Lower leg skin (tissue), 3 donors: ENCODE data around the gene IGSF9.

Experiments used
- POLR2A ChIP-seq, 2 donors: fragments of 450-650 bp; IDR thresholded peaks; one replicate each; pipeline ENCODE4 v1.6.1; 2016 to 2017; ENCODE audit warnings: antibody characterized with exemption in 2 of 2, mild to moderate bottlenecking in 1 of 2, moderate library complexity in 1 of 2
- TF ChIP-seq, protein P1 (sequence below), 3 donors: fragments of 450-650 bp; IDR thresholded peaks; one replicate each; pipeline ENCODE4 v1.5.1; 2016; ENCODE audit warnings: antibody characterized with exemption in 3 of 3, mild to moderate bottlenecking in 3 of 3, moderate library complexity in 2 of 3

DNA sequence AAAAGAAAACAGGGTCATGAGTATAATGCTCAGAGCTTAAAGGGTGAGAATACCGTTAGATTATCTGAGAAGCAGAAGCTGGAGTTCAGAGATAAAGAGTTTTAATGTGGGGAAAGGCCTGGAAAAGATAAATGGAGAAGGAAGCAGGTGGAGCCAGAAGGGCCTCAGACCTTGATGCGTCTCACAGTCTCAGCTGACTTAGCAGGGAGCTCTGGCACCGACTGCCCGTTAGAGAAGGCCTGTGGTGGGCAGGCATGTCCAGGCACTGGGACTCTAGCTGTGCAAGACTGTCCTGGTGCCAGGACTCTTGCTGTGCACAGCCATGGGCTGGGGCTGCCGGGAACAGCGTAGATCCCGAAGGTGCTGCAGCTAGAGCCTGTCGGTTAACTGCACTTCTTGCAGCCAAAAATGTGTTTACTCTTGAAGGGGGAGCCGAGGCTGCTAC lies 12.4 kb upstream of the IGSF9 start:
- TF ChIP-seq POLR2A (IDR thresholded peaks at IDR 0.05): no peak
- TF ChIP-seq, protein P1, sequence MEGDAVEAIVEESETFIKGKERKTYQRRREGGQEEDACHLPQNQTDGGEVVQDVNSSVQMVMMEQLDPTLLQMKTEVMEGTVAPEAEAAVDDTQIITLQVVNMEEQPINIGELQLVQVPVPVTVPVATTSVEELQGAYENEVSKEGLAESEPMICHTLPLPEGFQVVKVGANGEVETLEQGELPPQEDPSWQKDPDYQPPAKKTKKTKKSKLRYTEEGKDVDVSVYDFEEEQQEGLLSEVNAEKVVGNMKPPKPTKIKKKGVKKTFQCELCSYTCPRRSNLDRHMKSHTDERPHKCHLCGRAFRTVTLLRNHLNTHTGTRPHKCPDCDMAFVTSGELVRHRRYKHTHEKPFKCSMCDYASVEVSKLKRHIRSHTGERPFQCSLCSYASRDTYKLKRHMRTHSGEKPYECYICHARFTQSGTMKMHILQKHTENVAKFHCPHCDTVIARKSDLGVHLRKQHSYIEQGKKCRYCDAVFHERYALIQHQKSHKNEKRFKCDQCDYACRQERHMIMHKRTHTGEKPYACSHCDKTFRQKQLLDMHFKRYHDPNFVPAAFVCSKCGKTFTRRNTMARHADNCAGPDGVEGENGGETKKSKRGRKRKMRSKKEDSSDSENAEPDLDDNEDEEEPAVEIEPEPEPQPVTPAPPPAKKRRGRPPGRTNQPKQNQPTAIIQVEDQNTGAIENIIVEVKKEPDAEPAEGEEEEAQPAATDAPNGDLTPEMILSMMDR (IDR thresholded peaks at IDR 0.05): no peak
